IMR-90 (cell line): ENCODE measurements around the gene ACAP2. TPM values are rescaled to one million over a fixed set of nuclear protein-coding genes. Genes with fewer than 3 reads are reported as not detected.

Source experiments
- ATAC-seq: fragments of 200-7000 bp; cut with Tn5 transposase; 2 replicates; pipeline ENCODE4 v1.9.1; 2020; ENCODE audit warnings: low read depth, mild to moderate bottlenecking, moderate library complexity
- BruUV-seq: library from RNA; stranded (reverse); fragments of 400-500 nt; replicated peaks from 2 replicates; lab custom pipeline; 2021; lab: Mats Ljungman, UMichigan
- CTCF ChIA-PET: fragments of 300-600 bp; formaldehyde crosslinking; extraction: SDS; loops from one replicate; lab custom pipeline; 2021; ENCODE audit warnings: antibody characterized with exemption; lab: Yijun Ruan, JAX
- POLR2A ChIA-PET: fragments of 300-600 bp; sonication (Branson Sonifier 250); formaldehyde crosslinking; loops from one replicate; lab custom pipeline; 2022; ENCODE audit warnings: antibody characterized with exemption; ENCODE audit not compliant: unreplicated experiment; lab: Charles Lee
- DNase-seq: peaks from one replicate; pipeline ENCODE4 v3.0.0; 2013
- H2AFZ ChIP-seq: replicated peaks from 2 replicates; pipeline ENCODE3; 2013; ENCODE audit warnings: low read length, mild to moderate bottlenecking; ENCODE audit not compliant: poor library complexity
- H2AK5ac ChIP-seq: 2 replicates; pipeline ENCODE4 v1.6.1; 2013; ENCODE audit warnings: low read depth, low read length, inconsistent platforms
- H2AK9ac ChIP-seq: replicated peaks from 2 replicates; pipeline ENCODE3; 2013; ENCODE audit warnings: mild to moderate bottlenecking, low read depth, low read length, moderate library complexity; ENCODE audit not compliant: poor library complexity
- H2BK120ac ChIP-seq: 2 replicates; pipeline ENCODE4 v1.6.1; 2013; ENCODE audit warnings: low read depth, low read length, inconsistent platforms
- H2BK15ac ChIP-seq: 3 replicates; pipeline ENCODE4 v1.6.1; 2013; ENCODE audit warnings: low read depth, low read length, inconsistent platforms
- H2BK20ac ChIP-seq: 2 replicates; pipeline ENCODE4 v1.6.1; 2013; ENCODE audit warnings: low read depth, mild to moderate bottlenecking, inconsistent platforms, low read length, moderate library complexity
- H2BK5ac ChIP-seq: 2 replicates; pipeline ENCODE4 v1.6.1; 2013; ENCODE audit warnings: mild to moderate bottlenecking, low read depth, low read length, inconsistent platforms; ENCODE audit not compliant: poor library complexity, severe bottlenecking
- H3K14ac ChIP-seq: replicated peaks from 2 replicates; pipeline ENCODE4 v1.6.1; 2013; ENCODE audit warnings: low read depth, low read length, inconsistent platforms
- H3K18ac ChIP-seq: 2 replicates; pipeline ENCODE4 v1.6.1; 2013; ENCODE audit warnings: low read depth, low read length, control low read depth
- H3K23ac ChIP-seq: 2 replicates; pipeline ENCODE4 v1.6.1; 2013; ENCODE audit warnings: low read depth, low read length, inconsistent platforms
- H3K27ac ChIP-seq: 2 replicates; pipeline ENCODE4 v1.5.1; 2013; ENCODE audit warnings: mild to moderate bottlenecking, control low read depth, low read length; ENCODE audit not compliant: insufficient read depth
- H3K27me3 ChIP-seq: 2 replicates; pipeline ENCODE4 v1.6.1; 2013; ENCODE audit warnings: low read length; ENCODE audit not compliant: control insufficient read depth, insufficient read depth
- H3K36me3 ChIP-seq: 2 replicates; pipeline ENCODE4 v1.6.1; 2013; ENCODE audit warnings: low read length, mixed read lengths; ENCODE audit not compliant: control insufficient read depth, insufficient read depth
- H3K4ac ChIP-seq: 2 replicates; pipeline ENCODE4 v1.6.1; 2013; ENCODE audit warnings: low read depth, low read length, inconsistent platforms
- H3K4me1 ChIP-seq: 2 replicates; pipeline ENCODE4 v1.6.1; 2013; ENCODE audit warnings: low read length, mixed read lengths; ENCODE audit not compliant: control insufficient read depth, insufficient read depth
- H3K4me2 ChIP-seq: 2 replicates; pipeline ENCODE4 v1.6.1; 2013; ENCODE audit warnings: low read depth, mild to moderate bottlenecking, control low read depth, low read length, moderate library complexity
- H3K4me3 ChIP-seq: 2 replicates; pipeline ENCODE4 v1.5.1; 2013; ENCODE audit warnings: low read depth, mild to moderate bottlenecking, control low read depth, low read length, moderate library complexity; ENCODE audit not compliant: insufficient read depth
- H3K56ac ChIP-seq: 2 replicates; pipeline ENCODE4 v1.6.1; 2013; ENCODE audit warnings: low read length, inconsistent platforms; ENCODE audit not compliant: insufficient read depth; ENCODE audit errors: extremely low read depth
- H3K79me1 ChIP-seq, 2 experiments: 2 replicates each; pipeline ENCODE4 v1.6.1; 2013; ENCODE audit warnings: low read length in 2 of 2, inconsistent platforms in 1 of 2, low read depth in 1 of 2
- H3K9ac ChIP-seq: 2 replicates; pipeline ENCODE4 v1.6.1; 2013; ENCODE audit warnings: low read depth, low read length, control low read depth
- H3K9me1 ChIP-seq: 2 replicates; pipeline ENCODE4 v1.6.1; 2013; ENCODE audit warnings: low read length, inconsistent platforms; ENCODE audit not compliant: insufficient read depth
- H3K9me3 ChIP-seq: 2 replicates; pipeline ENCODE4 v1.6.1; 2013; ENCODE audit warnings: low read length; ENCODE audit not compliant: control insufficient read depth, insufficient read depth
- H4K20me1 ChIP-seq: 2 replicates; pipeline ENCODE4 v1.6.1; 2013; ENCODE audit warnings: low read length, inconsistent platforms; ENCODE audit not compliant: insufficient read depth
- H4K5ac ChIP-seq: 2 replicates; pipeline ENCODE4 v1.6.1; 2013; ENCODE audit warnings: mild to moderate bottlenecking, low read depth, low read length, control low read depth
- H4K8ac ChIP-seq, 2 experiments: 2 replicates each; pipeline ENCODE4 v1.6.1; 2013; ENCODE audit warnings: low read depth in 2 of 2, low read length in 2 of 2, control low read depth in 1 of 2, inconsistent platforms in 1 of 2
- H4K91ac ChIP-seq: 2 replicates; pipeline ENCODE4 v1.6.1; 2013; ENCODE audit warnings: low read depth, low read length, inconsistent platforms; ENCODE audit not compliant: insufficient read depth
- BHLHE40 ChIP-seq: fragments of 150-350 bp; IDR thresholded peaks from 2 replicates; pipeline ENCODE4 v1.6.1; 2016; ENCODE audit warnings: mild to moderate bottlenecking, low read depth, low read length
- CEBPB ChIP-seq: IDR thresholded peaks from 2 replicates; pipeline ENCODE4 v1.6.1; 2012; ENCODE audit warnings: low read depth, low read length, improper control_type of control experiment
- CHD1 ChIP-seq: IDR thresholded peaks from 2 replicates; pipeline ENCODE4 v1.6.1; 2012; ENCODE audit warnings: low read depth, low read length, improper control_type of control experiment
- FOS ChIP-seq: fragments of 150-350 bp; IDR thresholded peaks from 2 replicates; pipeline ENCODE4 v1.6.1; 2016; ENCODE audit warnings: low read depth, low read length
- MAFK ChIP-seq: IDR thresholded peaks from 2 replicates; pipeline ENCODE4 v1.6.1; 2012; ENCODE audit warnings: low read depth, low read length, improper control_type of control experiment
- MAZ ChIP-seq: IDR thresholded peaks from 2 replicates; pipeline ENCODE4 v1.6.1; 2012; ENCODE audit warnings: low read depth, mild to moderate bottlenecking, low read length, improper control_type of control experiment, moderate library complexity, borderline replicate concordance
- MXI1 ChIP-seq: IDR thresholded peaks from 2 replicates; pipeline ENCODE4 v1.6.1; 2012; ENCODE audit warnings: low read depth, mild to moderate bottlenecking, low read length, moderate library complexity, borderline replicate concordance
- NFE2L2 ChIP-seq: fragments of 150-350 bp; IDR thresholded peaks from 2 replicates; pipeline ENCODE4 v1.6.1; 2016; ENCODE audit warnings: low read depth, mild to moderate bottlenecking, low read length
- POLR2A ChIP-seq: IDR thresholded peaks from 2 replicates; pipeline ENCODE4 v1.6.1; 2012; ENCODE audit warnings: mild to moderate bottlenecking, low read depth, low read length
- RAD21 ChIP-seq: IDR thresholded peaks from 2 replicates; pipeline ENCODE4 v1.6.1; 2012; ENCODE audit warnings: low read length, improper control_type of control experiment
- RCOR1 ChIP-seq: IDR thresholded peaks from 2 replicates; pipeline ENCODE4 v1.6.1; 2012; ENCODE audit warnings: mild to moderate bottlenecking, low read length, improper control_type of control experiment; ENCODE audit not compliant: insufficient replicate concordance
- RFX5 ChIP-seq: IDR thresholded peaks from 2 replicates; pipeline ENCODE4 v1.8.0; 2012; ENCODE audit warnings: low read depth, mild to moderate bottlenecking, low read length, moderate library complexity
- SMC3 ChIP-seq: fragments of 150-350 bp; IDR thresholded peaks from 2 replicates; pipeline ENCODE4 v1.6.1; 2016; ENCODE audit warnings: low read depth, mild to moderate bottlenecking, antibody characterized with exemption, low read length, moderate library complexity
- WGBS, 2 experiments: methylation state at CpG; one replicate each; pipeline versions ENCODE4 v1.1.5 to v1.1.7; 2013; ENCODE audit warnings: missing lambda C conversion rate in 2 of 2; ENCODE audit not compliant: insufficient read length in 1 of 2; ENCODE audit errors: extremely low coverage in 2 of 2; 5-methylcytosine and 5-hydroxymethylcytosine counted together
- dilution Hi-C: fragments of 300-500 bp; cut with HindIII; formaldehyde crosslinking; loops from one replicate; pipeline ENCODE4 v1.14.3; 2018; ENCODE audit warnings: low sequenced_read_pairs; ENCODE audit not compliant: unreplicated experiment
- in situ Hi-C: fragments of 300-500 bp; cut with MboI; formaldehyde crosslinking; loops from 3 replicates; pipeline ENCODE4 v1.14.3; 2019; ENCODE audit warnings: low sequenced_read_pairs, inconsistent platforms, mixed read lengths
- intact Hi-C: fragments of 100-400 bp; cut with micrococcal nuclease; formaldehyde crosslinking; loops from 2 replicates; pipeline ENCODE4 v1.10.0; 2022
- polyA plus RNA-seq, 3 experiments: library from polyadenylated mRNA; depleted of rRNA; stranded (reverse); fragments of >200 nt; gene quantifications; 2 replicates each; pipeline ENCODE4 v1.2.3, GENCODE V29; 2012; ENCODE audit warnings: low replicate concordance in 1 of 3
- total RNA-seq: library from RNA; depleted of rRNA; stranded (reverse); fragments of >200 nt; gene quantifications from 2 replicates; pipeline ENCODE4 v1.2.3, GENCODE V29; 2012
- TF ChIP-seq, protein P1 (sequence below): conservative IDR thresholded peaks from 2 replicates; pipeline ENCODE4 v1.5.1; 2012; ENCODE audit warnings: mild to moderate bottlenecking, low read depth, low read length, improper control_type of control experiment
- TF ChIP-seq, protein P2 (sequence below): fragments of 150-350 bp; IDR thresholded peaks from 2 replicates; pipeline ENCODE4 v1.6.1; 2016; ENCODE audit warnings: low read depth, mild to moderate bottlenecking, low read length, moderate library complexity, borderline replicate concordance
- TF ChIP-seq, protein P3 (sequence below): fragments of 150-350 bp; IDR thresholded peaks from 2 replicates; pipeline ENCODE4 v1.6.1; 2017; ENCODE audit warnings: mild to moderate bottlenecking, antibody characterized with exemption, low read length, low read depth

The ACAP2 gene
- total and polyA plus RNA-seq, 2 of the 4 experiments (the other 2 are of a cell fraction), result 11.9 to 35.1 TPM

- Histone ChIP-seq H4K91ac (no peak overlapping the region), H3K36me3 (no peaks in the 10 kb centered on the region), H4K20me1 (no peaks in the 10 kb centered on the region), H2BK20ac (no peak overlapping the region), H3K4ac (no peak overlapping the region), H3K23ac (no peak overlapping the region), H2BK120ac (no peak overlapping the region), H2BK5ac (no peak overlapping the region), H3K79me1 (peaks cover 16 to 22% of the 10 kb centered on the region in 2 experiments), H3K9me3 (no peaks in the 10 kb centered on the region), H3K9ac (no peak overlapping the region; the same call in 1 of the 2 replicates), H2AFZ (no peak overlapping the region), H3K27me3 (no peaks in the 10 kb centered on the region), H3K4me1 (no peaks in the 10 kb centered on the region; the same call in 1 of the 2 replicates), H3K14ac (0 out of 2 replicates have a peak overlapping the region, but pooled peaks have one; percentile 4), H3K4me3 (no peak overlapping the region), H3K56ac (no peak overlapping the region), H2AK5ac (peak overlapping the region; percentile 8; the same call in 1 of the 2 replicates), H2AK9ac (no peak overlapping the region), H3K9me1 (peaks cover 2% of the 10 kb centered on the region; the same call in 1 of the 2 replicates), H3K4me2 (no peak overlapping the region), H3K27ac (no peak overlapping the region), H2BK15ac (no peak overlapping the region), H3K18ac (no peak overlapping the region), H4K5ac (no peak overlapping the region), H4K8ac (peak overlapping the region in 1 of 2 experiments; percentile 45; a peak in 1 of 4 replicates)
- in situ Hi-C loops, result no loop called here
- intact Hi-C loops, result no loop called here
- ATAC-seq (no peak; the same call in 1 of the 2 replicates), DNase-seq (no peak)
- POLR2A ChIA-PET, result no interaction called here
- dilution Hi-C loops, result no loop called here
- BruUV-seq, result no TSS peak
- CTCF ChIA-PET, result interaction anchor here (1.7 kb wide), 1 partner anchor 11 kb away, joined by 4 read pairs; no protein-coding TSS in a partner anchor
- TF ChIP-seq MXI1 (no peak), FOS (no peak), SMC3 (no peak), MAFK (no peak), RCOR1 (no peak), BHLHE40 (no peak), NFE2L2 (no peak), CHD1 (no peak), RFX5 (no peak), RAD21 (no peak), POLR2A (no peak), CEBPB (no peak), MAZ (no peak)
- TF ChIP-seq, protein P1, sequence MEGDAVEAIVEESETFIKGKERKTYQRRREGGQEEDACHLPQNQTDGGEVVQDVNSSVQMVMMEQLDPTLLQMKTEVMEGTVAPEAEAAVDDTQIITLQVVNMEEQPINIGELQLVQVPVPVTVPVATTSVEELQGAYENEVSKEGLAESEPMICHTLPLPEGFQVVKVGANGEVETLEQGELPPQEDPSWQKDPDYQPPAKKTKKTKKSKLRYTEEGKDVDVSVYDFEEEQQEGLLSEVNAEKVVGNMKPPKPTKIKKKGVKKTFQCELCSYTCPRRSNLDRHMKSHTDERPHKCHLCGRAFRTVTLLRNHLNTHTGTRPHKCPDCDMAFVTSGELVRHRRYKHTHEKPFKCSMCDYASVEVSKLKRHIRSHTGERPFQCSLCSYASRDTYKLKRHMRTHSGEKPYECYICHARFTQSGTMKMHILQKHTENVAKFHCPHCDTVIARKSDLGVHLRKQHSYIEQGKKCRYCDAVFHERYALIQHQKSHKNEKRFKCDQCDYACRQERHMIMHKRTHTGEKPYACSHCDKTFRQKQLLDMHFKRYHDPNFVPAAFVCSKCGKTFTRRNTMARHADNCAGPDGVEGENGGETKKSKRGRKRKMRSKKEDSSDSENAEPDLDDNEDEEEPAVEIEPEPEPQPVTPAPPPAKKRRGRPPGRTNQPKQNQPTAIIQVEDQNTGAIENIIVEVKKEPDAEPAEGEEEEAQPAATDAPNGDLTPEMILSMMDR, result no peak
- TF ChIP-seq, protein P2, sequence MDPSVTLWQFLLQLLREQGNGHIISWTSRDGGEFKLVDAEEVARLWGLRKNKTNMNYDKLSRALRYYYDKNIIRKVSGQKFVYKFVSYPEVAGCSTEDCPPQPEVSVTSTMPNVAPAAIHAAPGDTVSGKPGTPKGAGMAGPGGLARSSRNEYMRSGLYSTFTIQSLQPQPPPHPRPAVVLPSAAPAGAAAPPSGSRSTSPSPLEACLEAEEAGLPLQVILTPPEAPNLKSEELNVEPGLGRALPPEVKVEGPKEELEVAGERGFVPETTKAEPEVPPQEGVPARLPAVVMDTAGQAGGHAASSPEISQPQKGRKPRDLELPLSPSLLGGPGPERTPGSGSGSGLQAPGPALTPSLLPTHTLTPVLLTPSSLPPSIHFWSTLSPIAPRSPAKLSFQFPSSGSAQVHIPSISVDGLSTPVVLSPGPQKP, result no peak
- TF ChIP-seq, protein P3, sequence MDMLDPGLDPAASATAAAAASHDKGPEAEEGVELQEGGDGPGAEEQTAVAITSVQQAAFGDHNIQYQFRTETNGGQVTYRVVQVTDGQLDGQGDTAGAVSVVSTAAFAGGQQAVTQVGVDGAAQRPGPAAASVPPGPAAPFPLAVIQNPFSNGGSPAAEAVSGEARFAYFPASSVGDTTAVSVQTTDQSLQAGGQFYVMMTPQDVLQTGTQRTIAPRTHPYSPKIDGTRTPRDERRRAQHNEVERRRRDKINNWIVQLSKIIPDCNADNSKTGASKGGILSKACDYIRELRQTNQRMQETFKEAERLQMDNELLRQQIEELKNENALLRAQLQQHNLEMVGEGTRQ, result no peak
- WGBS, 2 experiments, result 96% methylated on average over 7 of the region's 12 CpGs; no CpG with 5 or more reads in 1 of the 2 experiments
Observed at GRCh38 chr3:195238081-195238571, 204.7 kb downstream of the ACAP2 start.
